ENCODE results near the gene BCL2.

The BCL2 gene

GRCh38 chr18:63154350-63155152 is 165.0 kb downstream of the BCL2 start:
- DNase-seq: no peak

GRCh38 chr18:63152791-63153190 is 166.8 kb downstream of the BCL2 start:
- DNase-seq: peak in 1 of 4 experiments; percentile 3

- no peak for DNase-seq
Measured at GRCh38 chr18:63152096-63152495, 167.5 kb downstream of the BCL2 start.

- DNase-seq: no peak
Measured at GRCh38 chr18:63151539-63151938, 168.0 kb downstream of the BCL2 start.

- DNase-seq: no peak
Measured at GRCh38 chr18:63150942-63151421, 168.6 kb downstream of the BCL2 start.

- DNase-seq: no peak
Measured at GRCh38 chr18:63150326-63150725, 169.2 kb downstream of the BCL2 start.

- DNase-seq: no peak
Measured at GRCh38 chr18:63149302-63149587, 170.3 kb downstream of the BCL2 start.

GRCh38 chr18:63148449-63149301 is 170.9 kb downstream of the BCL2 start:
- DNase-seq: no peak

GRCh38 chr18:63147973-63148372 is 171.6 kb downstream of the BCL2 start:
- no peak for DNase-seq

GRCh38 chr18:63146828-63147409 is 172.7 kb downstream of the BCL2 start:
- no peak for DNase-seq

- DNase-seq: no peak
Measured at GRCh38 chr18:63145851-63146555, 173.6 kb downstream of the BCL2 start.

- DNase-seq: no peak
Measured at GRCh38 chr18:63145166-63145850, 174.3 kb downstream of the BCL2 start.

- DNase-seq: no peak
Measured at GRCh38 chr18:63144748-63145147, 174.8 kb downstream of the BCL2 start.

GRCh38 chr18:63143330-63143771 is 176.2 kb downstream of the BCL2 start:
- DNase-seq: no peak

GRCh38 chr18:63142594-63143225 is 176.9 kb downstream of the BCL2 start:
- no peak for DNase-seq

GRCh38 chr18:63141778-63142176 is 177.8 kb downstream of the BCL2 start:
- no peak for DNase-seq

GRCh38 chr18:63140997-63141777 is 178.4 kb downstream of the BCL2 start:
- no peak for DNase-seq

GRCh38 chr18:63140038-63140450 is 179.5 kb downstream of the BCL2 start:
- no peak for DNase-seq

- DNase-seq: no peak
Measured at GRCh38 chr18:63138436-63139340, 180.9 kb downstream of the BCL2 start.

- peak in 3 of 4 experiments; percentile 3 to 24 (median 22) for DNase-seq
Measured at GRCh38 chr18:63137999-63138435, 181.6 kb downstream of the BCL2 start.

Data from activated CD4-positive, CD25-positive, alpha-beta regulatory T cell (primary cell).